Measurements from ENCODE around the gene ATOH1. TPM values are rescaled to one million over a fixed set of nuclear protein-coding genes. Genes with fewer than 3 reads are reported as not detected.

Gene ATOH1
- total RNA-seq, 1 experiment from 2014 or later = not detected

DNA sequence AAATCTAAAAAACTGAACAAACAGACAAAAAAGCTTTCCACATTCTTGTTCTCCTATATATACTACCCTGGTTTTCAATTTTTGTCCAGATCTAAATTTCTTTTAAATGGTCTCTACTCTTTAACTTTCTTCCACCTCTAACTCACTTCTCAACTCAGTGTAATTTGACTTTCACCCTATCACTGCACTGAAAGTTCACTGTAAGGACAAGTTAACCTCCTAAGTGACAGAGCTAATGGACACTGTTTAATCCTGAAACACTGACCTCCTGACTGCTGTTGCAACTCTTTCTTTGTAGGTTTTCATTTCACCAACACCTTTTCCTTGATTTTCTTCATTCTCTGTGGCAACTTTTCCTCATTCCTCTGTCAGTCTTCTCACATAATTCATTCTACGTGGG is 50.0 kb downstream of the ATOH1 start:
- Histone ChIP-seq H3K56ac (ENCODE audit: insufficient read length, low read depth, low read length) (no peak overlapping the region), H4K91ac (ENCODE audit: insufficient read length, low read depth, low read length) (no peak overlapping the region), H2BK5ac (ENCODE audit: insufficient read length, low read length) (no peak overlapping the region), H2AFZ (ENCODE audit: low read length) (no peak overlapping the region), H3K23ac (ENCODE audit: insufficient read length, low read depth, low read length) (no peak overlapping the region), H2BK20ac (ENCODE audit: low read depth, low read length, poor library complexity, severe bottlenecking) (no peak overlapping the region), H2BK15ac (ENCODE audit: low read depth, low read length) (no peak overlapping the region), H3K9ac (ENCODE audit: extremely low read depth, insufficient read length, low read length) (no peak overlapping the region), H3K4me2 (ENCODE audit: insufficient read depth, insufficient read length, low read length) (no peak overlapping the region), H3K27ac (ENCODE audit: insufficient read length, low read depth, low read length) (no peak overlapping the region), H4K8ac (replicated peaks; ENCODE audit: insufficient read length, low read depth, low read length) (no peak overlapping the region), H3K79me1 (ENCODE audit: insufficient read depth, low read depth, low read length, poor library complexity, severe bottlenecking) (no peaks in the 10 kb centered on the region), H2BK120ac (ENCODE audit: low read depth, low read length, poor library complexity, severe bottlenecking) (no peak overlapping the region), H3K79me2 (ENCODE audit: insufficient read depth, low read length) (no peaks in the 10 kb centered on the region), H3K4ac (ENCODE audit: low read depth, low read length) (no peak overlapping the region), H2AK5ac (ENCODE audit: insufficient read length, low read length) (no peak overlapping the region), H3K27me3 (ENCODE audit: insufficient read depth, low read length) (no peaks in the 10 kb centered on the region), H4K5ac (ENCODE audit: insufficient read length, low read depth, low read length) (no peak overlapping the region), H3K23me2 (ENCODE audit: insufficient read length, low read depth, low read length, poor library complexity, severe bottlenecking) (no peaks in the 10 kb centered on the region), H3K14ac (ENCODE audit: insufficient read depth, low read length) (no peak overlapping the region), H3T11ph (ENCODE audit: low read length) (no peak overlapping the region), H3K4me1 (ENCODE audit: insufficient read depth, low read length) (no peaks in the 10 kb centered on the region), H4K20me1 (ENCODE audit: control insufficient read depth, insufficient read depth, insufficient read length) (no peaks in the 10 kb centered on the region), H3K9me3 (ENCODE audit: control insufficient read depth, low read depth, low read length) (no peaks in the 10 kb centered on the region), H3K18ac (ENCODE audit: insufficient read length, low read depth, low read length) (no peak overlapping the region), H2BK12ac (ENCODE audit: insufficient read length, low read depth, low read length) (no peak overlapping the region)
- DNase-seq = no peak
- Mint-ChIP-seq H3K4me3 (no peak overlapping the region), H3K4me1 (no peaks in the 10 kb centered on the region; a peak in 1 of 4 replicates), H3K27ac (no peak overlapping the region), H3K9me3 (no peaks in the 10 kb centered on the region), H3K27me3 (ENCODE audit: low read depth) (peaks cover 4% of the 10 kb centered on the region; the same call in 1 of the 2 replicates), H3K36me3 (ENCODE audit: insufficient read depth in 1 of 3, low read depth in 3 of 3) (peaks cover 0 to 2% (median 0%) of the 10 kb centered on the region in 3 experiments; a peak in 1 of 7 replicates)
- no CpG with 5 or more reads among the region's 1 CpG for WGBS (ENCODE audit: extremely low coverage, insufficient read length, low lambda C conversion rate)
- no peak for TF ChIP-seq CTCF (conservative IDR thresholded peaks at IDR 0.05)

Data from H9 (cell line).